K562 (cell line): ENCODE data around the gene CKM. TPM values are rescaled to one million over a fixed set of nuclear protein-coding genes. Genes with fewer than 3 reads are reported as not detected.

Source experiments
- CBX2 ChIP-seq: fragments of 200-600 bp; sonication (generic); IDR thresholded peaks from one replicate; pipeline ENCODE4 v1.6.1; 2012; ENCODE audit warnings: mild to moderate bottlenecking, low read length, inconsistent platforms; ENCODE audit not compliant: insufficient read depth, poor library complexity, severe bottlenecking
- MEIS2 ChIP-seq: fragments of 450-650 bp; IDR thresholded peaks from 2 replicates; pipeline ENCODE4 v1.6.1; 2014; ENCODE audit warnings: mild to moderate bottlenecking; ENCODE audit not compliant: partially characterized antibody
- NEUROD1 ChIP-seq: fragments of 150-350 bp; IDR thresholded peaks from 2 replicates; pipeline ENCODE4 v1.6.1; 2014; ENCODE audit warnings: borderline replicate concordance, low read length, low read depth; ENCODE audit not compliant: partially characterized antibody
- polyA plus RNA-seq, 8 experiments: library from polyadenylated mRNA; depleted of rRNA in 4 of 8; stranded (reverse) in 5 of 8; unstranded in 3 of 8; fragments of >200 nt; fragmentation: Nextera tagmentation in 2 of 8; fragmentation: Illumina TruSeq in 1 of 8; extraction: Ambion mirVana in 2 of 8; extraction: Trizol in 1 of 8; gene quantifications; 2 replicates each; pipeline versions ENCODE4 v1.2.1 to v1.2.3, GENCODE V29; 2011 to 2014; ENCODE audit warnings: inconsistent platforms in 1 of 8, missing spikeins in 1 of 8
- total RNA-seq, 7 experiments: library from RNA; depleted of rRNA in 6 of 7; stranded (reverse); fragments of >200 nt in 6 of 7; fragmentation: Illumina TruSeq in 2 of 7; extraction: Trizol in 2 of 7; gene quantifications; 2 replicates each; pipeline versions ENCODE4 v1.2.1 to v1.2.3, GENCODE V29; 2011 to 2021; ENCODE audit warnings: low replicate concordance in 1 of 7
- TF ChIP-seq, protein P1 (sequence below), 2 experiments: fragments of 450-650 bp; IDR thresholded peaks; 2 replicates each; pipeline ENCODE4 v1.6.1; 2016; ENCODE audit warnings: mild to moderate bottlenecking in 2 of 2, borderline replicate concordance in 1 of 2, low read depth in 1 of 2, moderate library complexity in 1 of 2
- TF ChIP-seq, protein P2 (sequence below), 2 experiments: fragments of 200-800 bp in 1 of 2; sonication (Bioruptor generic) in 1 of 2; sonication (generic) in 1 of 2; formaldehyde crosslinking in 1 of 2; IDR thresholded peaks in 1 of 2; conservative IDR thresholded peaks in 1 of 2; 2 replicates each; pipeline versions ENCODE4 v1.5.0 to v1.6.1; 2016 to 2020; ENCODE audit warnings: missing compliant biosample characterization in 1 of 2, missing genetic modification characterization in 1 of 2, missing genetic modification reagents in 1 of 2

The CKM gene
- total and polyA plus RNA-seq, 9 of the 15 experiments (the other 6 are each of a cell fraction or from before 2014, with no cell fraction given): 0.06 to 0.17 (median 0.09) TPM; not detected in 4

DNA sequence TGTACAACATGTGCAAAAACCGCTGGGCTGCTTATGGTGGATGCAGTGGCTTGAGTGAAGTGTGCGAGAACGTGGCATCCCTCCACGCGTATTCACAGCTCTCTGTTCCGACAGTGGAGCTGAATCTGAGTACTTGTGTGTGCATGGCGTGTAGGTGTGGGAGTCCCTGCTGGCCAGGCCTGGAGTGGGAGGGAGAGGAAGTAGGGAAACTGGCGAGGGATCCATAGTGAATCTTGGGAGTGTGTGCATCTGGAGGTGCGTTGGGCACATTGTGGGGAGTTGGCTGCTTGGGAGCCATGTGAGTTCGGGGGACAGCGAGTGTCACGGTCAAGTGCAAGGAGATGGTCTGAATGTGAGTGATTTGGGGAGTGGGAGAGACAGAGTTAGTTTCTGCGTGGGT, 20.2 kb upstream of the CKM start (continued):
- TF ChIP-seq, protein P1, sequence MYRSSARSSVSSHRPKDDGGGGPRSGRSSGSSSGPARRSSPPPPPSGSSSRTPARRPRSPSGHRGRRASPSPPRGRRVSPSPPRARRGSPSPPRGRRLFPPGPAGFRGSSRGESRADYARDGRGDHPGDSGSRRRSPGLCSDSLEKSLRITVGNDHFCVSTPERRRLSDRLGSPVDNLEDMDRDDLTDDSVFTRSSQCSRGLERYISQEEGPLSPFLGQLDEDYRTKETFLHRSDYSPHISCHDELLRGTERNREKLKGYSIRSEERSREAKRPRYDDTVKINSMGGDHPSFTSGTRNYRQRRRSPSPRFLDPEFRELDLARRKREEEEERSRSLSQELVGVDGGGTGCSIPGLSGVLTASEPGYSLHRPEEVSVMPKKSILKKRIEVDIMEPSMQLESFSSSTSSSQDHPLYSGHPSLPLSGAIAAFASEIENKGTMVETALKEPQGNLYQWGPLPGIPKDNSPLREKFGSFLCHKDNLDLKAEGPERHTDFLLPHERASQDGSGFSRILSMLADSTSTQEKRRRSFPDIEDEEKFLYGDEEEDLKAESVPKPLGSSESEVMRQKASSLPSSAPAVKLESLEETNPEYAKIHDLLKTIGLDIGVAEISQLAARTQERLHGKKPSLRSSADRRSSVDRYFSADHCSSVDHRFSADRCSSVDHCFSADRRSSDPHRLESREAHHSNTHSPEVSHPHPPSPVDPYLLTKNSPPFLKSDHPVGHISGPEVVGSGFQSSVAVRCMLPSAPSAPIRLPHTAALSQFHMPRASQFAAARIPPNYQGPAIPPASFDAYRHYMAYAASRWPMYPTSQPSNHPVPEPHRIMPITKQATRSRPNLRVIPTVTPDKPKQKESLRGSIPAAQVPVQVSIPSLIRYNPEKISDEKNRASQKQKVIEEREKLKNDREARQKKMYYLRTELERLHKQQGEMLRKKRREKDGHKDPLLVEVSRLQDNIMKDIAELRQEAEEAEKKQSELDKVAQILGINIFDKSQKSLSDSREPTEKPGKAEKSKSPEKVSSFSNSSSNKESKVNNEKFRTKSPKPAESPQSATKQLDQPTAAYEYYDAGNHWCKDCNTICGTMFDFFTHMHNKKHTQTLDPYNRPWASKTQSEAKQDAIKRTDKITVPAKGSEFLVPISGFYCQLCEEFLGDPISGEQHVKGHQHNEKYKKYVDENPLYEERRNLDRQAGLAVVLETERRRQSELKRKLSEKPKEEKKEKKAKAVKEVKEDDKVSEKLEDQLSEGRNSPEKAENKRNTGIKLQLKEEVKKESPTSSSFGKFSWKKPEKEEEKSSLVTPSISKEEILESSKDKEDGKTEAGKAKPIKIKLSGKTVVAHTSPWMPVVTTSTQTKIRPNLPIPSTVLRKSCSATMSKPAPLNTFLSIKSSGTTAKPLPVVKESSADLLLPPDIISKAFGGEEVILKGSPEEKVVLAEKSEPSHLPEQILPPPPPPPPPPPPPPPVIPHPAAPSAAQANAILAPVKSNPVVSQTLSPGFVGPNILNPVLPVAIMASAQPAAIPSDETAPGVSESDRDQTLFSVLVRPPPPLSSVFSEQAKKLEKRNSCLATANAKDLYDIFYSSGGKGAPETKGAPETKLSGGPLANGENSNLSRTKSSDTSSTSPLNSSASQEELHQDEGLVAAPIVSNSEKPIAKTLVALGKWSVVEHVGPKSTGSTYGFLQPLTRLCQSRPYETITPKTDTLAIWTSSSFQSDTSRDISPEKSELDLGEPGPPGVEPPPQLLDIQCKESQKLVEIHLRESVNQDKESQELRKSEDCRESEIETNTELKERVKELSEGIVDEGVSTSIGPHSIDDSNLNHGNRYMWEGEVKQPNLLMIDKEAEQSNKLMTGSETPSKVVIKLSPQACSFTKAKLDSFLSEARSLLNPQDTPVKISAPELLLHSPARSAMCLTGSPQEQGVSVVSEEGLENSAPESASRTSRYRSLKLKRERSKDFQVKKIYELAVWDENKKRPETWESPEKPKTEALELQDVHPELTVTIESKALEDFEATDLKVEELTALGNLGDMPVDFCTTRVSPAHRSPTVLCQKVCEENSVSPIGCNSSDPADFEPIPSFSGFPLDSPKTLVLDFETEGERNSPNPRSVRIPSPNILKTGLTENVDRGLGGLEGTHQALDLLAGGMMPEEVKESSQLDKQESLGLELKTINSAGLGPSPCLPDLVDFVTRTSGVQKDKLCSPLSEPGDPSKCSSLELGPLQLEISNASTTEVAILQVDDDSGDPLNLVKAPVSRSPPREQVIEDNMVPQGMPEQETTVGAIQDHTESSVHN (IDR thresholded peaks at IDR 0.05; ENCODE audit: borderline replicate concordance in 1 of 2, low read depth in 1 of 2): no peak
- TF ChIP-seq MEIS2: no peak
- no peak for TF ChIP-seq CBX2
- TF ChIP-seq, protein P2, sequence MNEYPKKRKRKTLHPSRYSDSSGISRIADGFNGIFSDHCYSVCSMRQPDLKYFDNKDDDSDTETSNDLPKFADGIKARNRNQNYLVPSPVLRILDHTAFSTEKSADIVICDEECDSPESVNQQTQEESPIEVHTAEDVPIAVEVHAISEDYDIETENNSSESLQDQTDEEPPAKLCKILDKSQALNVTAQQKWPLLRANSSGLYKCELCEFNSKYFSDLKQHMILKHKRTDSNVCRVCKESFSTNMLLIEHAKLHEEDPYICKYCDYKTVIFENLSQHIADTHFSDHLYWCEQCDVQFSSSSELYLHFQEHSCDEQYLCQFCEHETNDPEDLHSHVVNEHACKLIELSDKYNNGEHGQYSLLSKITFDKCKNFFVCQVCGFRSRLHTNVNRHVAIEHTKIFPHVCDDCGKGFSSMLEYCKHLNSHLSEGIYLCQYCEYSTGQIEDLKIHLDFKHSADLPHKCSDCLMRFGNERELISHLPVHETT (CRISPR knock-in tag; conservative IDR thresholded peaks at IDR 0.05 in 1 of 2, IDR thresholded peaks at IDR 0.05 in 1 of 2): no peak
- TF ChIP-seq NEUROD1: no peak
